ENCODE data around the gene MARK1. TPM values are rescaled to one million over a fixed set of nuclear protein-coding genes. Genes with fewer than 3 reads are reported as not detected.

The MARK1 gene
- total and polyA plus RNA-seq, 4 donors = 1.3 to 6.5 (median 3.1) TPM

- Histone ChIP-seq H3K27me3 (ENCODE audit: control insufficient read depth in 3 of 3, insufficient read depth in 3 of 3, low read length in 2 of 3) (no peaks in the 10 kb centered on the region), H3K4me1 (ENCODE audit: control insufficient read depth in 5 of 5, insufficient read depth in 5 of 5, low read length in 5 of 5) (no peaks in the 10 kb centered on the region), H3K9me3 (ENCODE audit: control insufficient read depth in 4 of 4, insufficient read depth in 3 of 4, low read length in 3 of 4) (peaks cover 0 to 9% (median 0%) of the 10 kb centered on the region in 4 donors), H3K27ac (ENCODE audit: low read depth in 1 of 2, low read length in 1 of 2) (no peak overlapping the region), H3K9ac (ENCODE audit: insufficient read depth in 1 of 2, low read length in 2 of 2) (no peak overlapping the region), H3K36me3 (ENCODE audit: control insufficient read depth in 4 of 4, insufficient read depth in 4 of 4, low read length in 4 of 4) (no peaks in the 10 kb centered on the region), H3K4me3 (no peak overlapping the region)
- ATAC-seq (ENCODE audit: insufficient read depth, low FRiP score) (no peak), DNase-seq (no peak)
- TF ChIP-seq CTCF (IDR thresholded peaks at IDR 0.05; ENCODE audit: control extremely low read depth, extremely low read depth) = no peak
Measured at GRCh38 chr1:220573836-220574235, 45.9 kb downstream of the MARK1 start.

- H3K9ac ChIP-seq (ENCODE audit: insufficient read depth in 1 of 2, low read length in 2 of 2) = no peak overlapping the region
- H3K4me1 ChIP-seq (ENCODE audit: control insufficient read depth in 5 of 5, insufficient read depth in 5 of 5, low read length in 5 of 5) = peaks cover 0 to 2% (median 0%) of the 10 kb centered on the region in 5 donors
- WGBS, 2 donors = 88 to 90% methylated on average over 6 of the region's 6 CpGs
- no peak for TF ChIP-seq CTCF (IDR thresholded peaks at IDR 0.05; ENCODE audit: control extremely low read depth, extremely low read depth)
- H3K27me3 ChIP-seq (ENCODE audit: control insufficient read depth in 3 of 3, insufficient read depth in 3 of 3, low read length in 2 of 3) = no peaks in the 10 kb centered on the region
- no peak overlapping the region for H3K4me3 ChIP-seq
- H3K9me3 ChIP-seq (ENCODE audit: control insufficient read depth in 4 of 4, insufficient read depth in 3 of 4, low read length in 3 of 4) = peaks cover 0 to 9% (median 0%) of the 10 kb centered on the region in 4 donors
- DNase-seq (no peak), ATAC-seq (ENCODE audit: insufficient read depth, low FRiP score) (no peak)
- H3K36me3 ChIP-seq (ENCODE audit: control insufficient read depth in 4 of 4, insufficient read depth in 4 of 4, low read length in 4 of 4) = no peaks in the 10 kb centered on the region
- no peak overlapping the region for H3K27ac ChIP-seq (ENCODE audit: low read depth in 1 of 2, low read length in 1 of 2)
Measured at GRCh38 chr1:220575718-220576497, 48.0 kb downstream of the MARK1 start.

- H3K9me3 ChIP-seq (ENCODE audit: control insufficient read depth in 4 of 4, insufficient read depth in 3 of 4, low read length in 3 of 4) = peaks cover 0 to 9% (median 0%) of the 10 kb centered on the region in 4 donors
- no peak for ATAC-seq (ENCODE audit: insufficient read depth, low FRiP score)
- H3K4me3 ChIP-seq = no peak overlapping the region
- no peak for DNase-seq
- H3K27ac ChIP-seq (ENCODE audit: low read depth in 1 of 2, low read length in 1 of 2) = no peak overlapping the region
- peaks cover 0 to 11% (median 2%) of the 10 kb centered on the region in 5 donors for H3K4me1 ChIP-seq (ENCODE audit: control insufficient read depth in 5 of 5, insufficient read depth in 5 of 5, low read length in 5 of 5)
- H3K27me3 ChIP-seq (ENCODE audit: control insufficient read depth in 3 of 3, insufficient read depth in 3 of 3, low read length in 2 of 3) = no peaks in the 10 kb centered on the region
- H3K36me3 ChIP-seq (ENCODE audit: control insufficient read depth in 4 of 4, insufficient read depth in 4 of 4, low read length in 4 of 4) = no peaks in the 10 kb centered on the region
- H3K9ac ChIP-seq (ENCODE audit: insufficient read depth in 1 of 2, low read length in 2 of 2) = no peak overlapping the region
- whole genome bisulfite sequencing, 2 donors = 95 to 98% methylated on average over 1 of the region's 1 CpG
- no peak for TF ChIP-seq CTCF (IDR thresholded peaks at IDR 0.05; ENCODE audit: control extremely low read depth, extremely low read depth)
Measured at GRCh38 chr1:220577926-220578325, 50.0 kb downstream of the MARK1 start.

Measured in lung (tissue), 12 donors.